Measurements from ENCODE around the gene SRRM2. TPM values are rescaled to one million over a fixed set of nuclear protein-coding genes. Genes with fewer than 3 reads are reported as not detected.

SRRM2 gene
- total RNA-seq, 2 experiments from 2014 or later, result 483 to 526 TPM

- peaks cover 24% of the 10 kb centered on the region for H3K4me1 Mint-ChIP-seq (ENCODE audit: low read depth)
Observed at GRCh38 chr16:2761472-2761871, 9.0 kb downstream of the SRRM2 start.

GRCh38 chr16:2761886-2762583, 9.6 kb downstream of the SRRM2 start:
- CTCF ChIA-PET, result interaction anchor here (0.5 kb wide), 1 partner anchor 29 kb away, joined by 3 read pairs; no protein-coding TSS in a partner anchor
- peaks cover 98% of the 10 kb centered on the region for H3K36me3 Mint-ChIP-seq
- no peaks in the 10 kb centered on the region for H3K27me3 Mint-ChIP-seq
- POLR2A ChIA-PET, result interaction anchor here (2.6 kb wide), 1 partner anchor 9 kb away, joined by 11 read pairs; no protein-coding TSS in a partner anchor
- H3K4me1 Mint-ChIP-seq (ENCODE audit: low read depth), result peaks cover 20% of the 10 kb centered on the region
- no peak overlapping the region for H3K4me3 Mint-ChIP-seq
- intact Hi-C loops (cut with micrococcal nuclease), result no loop called here
- DNase-seq, result no peak
- H3K27ac Mint-ChIP-seq, result no peak overlapping the region
- H3K9me3 Mint-ChIP-seq, result no peaks in the 10 kb centered on the region

More at GRCh38 chr16:2761472-2761871, 9.0 kb downstream of the SRRM2 start:
- H3K27me3 Mint-ChIP-seq, result no peaks in the 10 kb centered on the region
- intact Hi-C loops (cut with micrococcal nuclease), result no loop called here
- H3K9me3 Mint-ChIP-seq, result no peaks in the 10 kb centered on the region
- H3K27ac Mint-ChIP-seq, result no peak overlapping the region
- no peak for DNase-seq
- CTCF ChIA-PET, result no interaction called here
- H3K36me3 Mint-ChIP-seq, result peaks cover 98% of the 10 kb centered on the region
- POLR2A ChIA-PET, result no interaction called here
- H3K4me3 Mint-ChIP-seq, result no peak overlapping the region

GRCh38 chr16:2762711-2763110, 10.3 kb downstream of the SRRM2 start:
- no peaks in the 10 kb centered on the region for H3K27me3 Mint-ChIP-seq
- no peak overlapping the region for H3K4me3 Mint-ChIP-seq
- no peak overlapping the region for H3K27ac Mint-ChIP-seq
- ChIA-PET CTCF (no interaction called here), POLR2A (interaction anchor here (2.6 kb wide), 1 partner anchor 9 kb away, joined by 11 read pairs; no protein-coding TSS in a partner anchor)
- H3K4me1 Mint-ChIP-seq (ENCODE audit: low read depth), result peaks cover 16% of the 10 kb centered on the region
- H3K36me3 Mint-ChIP-seq, result peaks cover 95% of the 10 kb centered on the region
- DNase-seq, result no peak
- intact Hi-C loops (cut with micrococcal nuclease), result no loop called here
- H3K9me3 Mint-ChIP-seq, result no peaks in the 10 kb centered on the region

- no peak overlapping the region for H3K4me3 Mint-ChIP-seq
- no peaks in the 10 kb centered on the region for H3K9me3 Mint-ChIP-seq
- intact Hi-C loops (cut with micrococcal nuclease), result no loop called here
- POLR2A ChIA-PET, result interaction anchor here (1.1 to 2.6 kb wide), 2 partner anchors 10 to 13 kb away, joined by 3 to 11 read pairs; no protein-coding TSS in a partner anchor
- DNase-seq, result no peak
- peaks cover 16% of the 10 kb centered on the region for H3K4me1 Mint-ChIP-seq (ENCODE audit: low read depth)
- CTCF ChIA-PET, result no interaction called here
- peak overlapping the region; percentile 39 for H3K27ac Mint-ChIP-seq
- H3K36me3 Mint-ChIP-seq, result peaks cover 95% of the 10 kb centered on the region
- no peaks in the 10 kb centered on the region for H3K27me3 Mint-ChIP-seq
Observed at GRCh38 chr16:2763173-2763572, 10.7 kb downstream of the SRRM2 start.

- Mint-ChIP-seq H3K27me3 (no peaks in the 10 kb centered on the region), H3K9me3 (no peaks in the 10 kb centered on the region), H3K4me1 (ENCODE audit: low read depth) (peaks cover 9% of the 10 kb centered on the region), H3K27ac (no peak overlapping the region), H3K4me3 (no peak overlapping the region), H3K36me3 (peaks cover 93% of the 10 kb centered on the region)
- intact Hi-C loops (cut with micrococcal nuclease), result no loop called here
- DNase-seq, result no peak
- POLR2A ChIA-PET, result interaction anchor here (2.6 kb wide), 1 partner anchor 11 kb away, joined by 11 read pairs; no protein-coding TSS in a partner anchor
- CTCF ChIA-PET, result interaction anchor here (1.3 kb wide), 1 partner anchor 12 kb away, joined by 3 read pairs; the partner anchor contains the start of gene SRRM2
Observed at GRCh38 chr16:2764718-2765117, 12.3 kb downstream of the SRRM2 start.

GRCh38 chr16:2765462-2766404, 13.3 kb downstream of the SRRM2 start:
- H3K36me3 Mint-ChIP-seq, result peaks cover 88% of the 10 kb centered on the region
- H3K27me3 Mint-ChIP-seq, result no peaks in the 10 kb centered on the region
- intact Hi-C loops (cut with micrococcal nuclease), result no loop called here
- no peak overlapping the region for H3K4me3 Mint-ChIP-seq
- ChIA-PET POLR2A (interaction anchor here (1.4 to 2.6 kb wide), 2 partner anchors 12 to 13 kb away, joined by 4 to 11 read pairs; partner anchors contain the start of gene SRRM2), CTCF (interaction anchor here (1.3 kb wide), 1 partner anchor 13 kb away, joined by 3 read pairs; the partner anchor contains the start of gene SRRM2)
- peaks cover 3% of the 10 kb centered on the region for H3K4me1 Mint-ChIP-seq (ENCODE audit: low read depth)
- DNase-seq, result no peak
- H3K9me3 Mint-ChIP-seq, result no peaks in the 10 kb centered on the region
- no peak overlapping the region for H3K27ac Mint-ChIP-seq

GRCh38 chr16:2766430-2767139, 14.1 kb downstream of the SRRM2 start:
- Mint-ChIP-seq H3K27me3 (no peaks in the 10 kb centered on the region), H3K36me3 (peaks cover 86% of the 10 kb centered on the region), H3K4me1 (ENCODE audit: low read depth) (no peaks in the 10 kb centered on the region), H3K27ac (no peak overlapping the region), H3K4me3 (no peak overlapping the region), H3K9me3 (no peaks in the 10 kb centered on the region)
- POLR2A ChIA-PET, result interaction anchor here (1.4 to 2.6 kb wide), 2 partner anchors 12 to 13 kb away, joined by 4 to 11 read pairs; partner anchors contain the start of gene SRRM2
- CTCF ChIA-PET, result no interaction called here
- intact Hi-C loops (cut with micrococcal nuclease), result no loop called here
- DNase-seq, result no peak

GRCh38 chr16:2767140-2767731, 14.8 kb downstream of the SRRM2 start:
- Mint-ChIP-seq H3K4me3 (no peak overlapping the region), H3K27ac (no peak overlapping the region), H3K4me1 (ENCODE audit: low read depth) (no peaks in the 10 kb centered on the region), H3K9me3 (no peaks in the 10 kb centered on the region), H3K36me3 (peaks cover 82% of the 10 kb centered on the region), H3K27me3 (no peaks in the 10 kb centered on the region)
- intact Hi-C loops (cut with micrococcal nuclease), result no loop called here
- CTCF ChIA-PET, result interaction anchor here (1.5 kb wide), 1 partner anchor 18 kb away, joined by 4 read pairs; no protein-coding TSS in a partner anchor
- POLR2A ChIA-PET, result interaction anchor here (1.4 to 2.6 kb wide), 2 partner anchors 11 to 14 kb away, joined by 4 to 11 read pairs; partner anchors contain the start of gene SRRM2
- no peak for DNase-seq

- CTCF ChIA-PET, result interaction anchor here (1.5 kb wide), 1 partner anchor 17 kb away, joined by 4 read pairs; no protein-coding TSS in a partner anchor
- Mint-ChIP-seq H3K9me3 (no peaks in the 10 kb centered on the region), H3K4me1 (ENCODE audit: low read depth) (peaks cover 4% of the 10 kb centered on the region), H3K4me3 (no peak overlapping the region), H3K27me3 (no peaks in the 10 kb centered on the region), H3K36me3 (peaks cover 78% of the 10 kb centered on the region), H3K27ac (no peak overlapping the region)
- DNase-seq, result no peak
- POLR2A ChIA-PET, result interaction anchor here (2.6 kb wide), 1 partner anchor 15 kb away, joined by 11 read pairs; the partner anchor contains the start of gene SRRM2
- intact Hi-C loops (cut with micrococcal nuclease), result no loop called here
Observed at GRCh38 chr16:2767891-2768290, 15.5 kb downstream of the SRRM2 start.

GRCh38 chr16:2768403-2769089, 16.1 kb downstream of the SRRM2 start:
- intact Hi-C loops (cut with micrococcal nuclease), result no loop called here

More at GRCh38 chr16:2768403-2769089, 16.1 kb downstream of the SRRM2 start:
- DNase-seq, result no peak
- ChIA-PET CTCF (interaction anchor here (1.5 kb wide), 1 partner anchor 16 kb away, joined by 4 read pairs; no protein-coding TSS in a partner anchor), POLR2A (no interaction called here)
- Mint-ChIP-seq H3K9me3 (no peaks in the 10 kb centered on the region), H3K4me3 (no peak overlapping the region), H3K36me3 (peaks cover 76% of the 10 kb centered on the region), H3K27ac (peak overlapping the region; percentile 18), H3K4me1 (ENCODE audit: low read depth) (peaks cover 7% of the 10 kb centered on the region), H3K27me3 (no peaks in the 10 kb centered on the region)

Data from activated CD4-positive, alpha-beta memory T cell treated with anti-CD3 and anti-CD28 coated beads for 36 hours (primary cell).